ENCODE measurements around the gene TTC7B.

The TTC7B gene

GRCh38 chr14:90740946-90741681 lies 75.1 kb downstream of the TTC7B start:
- TF ChIP-seq, protein P1, sequence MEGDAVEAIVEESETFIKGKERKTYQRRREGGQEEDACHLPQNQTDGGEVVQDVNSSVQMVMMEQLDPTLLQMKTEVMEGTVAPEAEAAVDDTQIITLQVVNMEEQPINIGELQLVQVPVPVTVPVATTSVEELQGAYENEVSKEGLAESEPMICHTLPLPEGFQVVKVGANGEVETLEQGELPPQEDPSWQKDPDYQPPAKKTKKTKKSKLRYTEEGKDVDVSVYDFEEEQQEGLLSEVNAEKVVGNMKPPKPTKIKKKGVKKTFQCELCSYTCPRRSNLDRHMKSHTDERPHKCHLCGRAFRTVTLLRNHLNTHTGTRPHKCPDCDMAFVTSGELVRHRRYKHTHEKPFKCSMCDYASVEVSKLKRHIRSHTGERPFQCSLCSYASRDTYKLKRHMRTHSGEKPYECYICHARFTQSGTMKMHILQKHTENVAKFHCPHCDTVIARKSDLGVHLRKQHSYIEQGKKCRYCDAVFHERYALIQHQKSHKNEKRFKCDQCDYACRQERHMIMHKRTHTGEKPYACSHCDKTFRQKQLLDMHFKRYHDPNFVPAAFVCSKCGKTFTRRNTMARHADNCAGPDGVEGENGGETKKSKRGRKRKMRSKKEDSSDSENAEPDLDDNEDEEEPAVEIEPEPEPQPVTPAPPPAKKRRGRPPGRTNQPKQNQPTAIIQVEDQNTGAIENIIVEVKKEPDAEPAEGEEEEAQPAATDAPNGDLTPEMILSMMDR (IDR thresholded peaks at IDR 0.05), result no peak

- TF ChIP-seq, protein P1 (IDR thresholded peaks at IDR 0.05), result no peak
Measured at GRCh38 chr14:90740081-90740480, 76.1 kb downstream of the TTC7B start.

DNA sequence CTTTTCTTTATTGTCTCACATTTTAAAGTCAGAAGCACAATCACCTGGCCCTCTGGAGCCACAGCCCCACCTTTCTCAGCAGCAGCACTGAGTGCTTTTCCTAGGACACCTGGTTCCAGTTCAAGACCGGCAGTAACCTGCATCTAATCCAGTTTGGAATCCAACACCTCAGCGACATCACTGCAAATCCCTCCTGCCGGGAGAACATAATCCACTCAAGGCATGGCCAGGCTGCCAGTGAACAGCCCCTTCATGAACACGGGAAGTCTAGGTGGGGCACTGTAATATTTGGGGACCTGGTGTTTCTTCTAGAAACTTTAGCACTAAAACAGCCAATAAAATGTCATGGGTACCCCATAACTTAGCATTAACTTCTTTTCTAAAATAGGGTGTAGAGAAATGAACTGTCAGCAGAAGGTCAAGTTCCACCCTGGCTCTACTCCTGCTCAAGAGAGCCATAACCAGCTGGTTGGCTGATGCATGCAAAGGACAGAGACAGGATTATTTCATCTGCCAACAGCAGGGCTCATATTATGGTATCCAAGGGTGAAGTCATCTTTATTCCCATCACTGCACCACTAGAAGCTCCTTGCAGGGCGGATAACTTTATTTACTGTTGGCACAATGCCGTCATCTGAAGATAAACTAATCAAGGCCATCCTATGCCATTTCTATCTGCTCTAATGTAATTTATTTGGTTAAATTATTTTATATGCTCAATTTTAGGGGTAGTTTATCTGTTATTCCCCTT lies 76.7 kb downstream of the TTC7B start:
- TF ChIP-seq, protein P1 (IDR thresholded peaks at IDR 0.05), result no peak

- TF ChIP-seq, protein P1 (IDR thresholded peaks at IDR 0.05), result no peak
Measured at GRCh38 chr14:90733139-90733808, 83.0 kb downstream of the TTC7B start.

- TF ChIP-seq, protein P1 (IDR thresholded peaks at IDR 0.05), result no peak
Measured at GRCh38 chr14:90732718-90733117, 83.5 kb downstream of the TTC7B start.

- TF ChIP-seq, protein P1 (IDR thresholded peaks at IDR 0.05), result no peak
Measured at GRCh38 chr14:90732139-90732538, 84.1 kb downstream of the TTC7B start.

GRCh38 chr14:90731487-90731886 lies 84.7 kb downstream of the TTC7B start:
- TF ChIP-seq, protein P1 (IDR thresholded peaks at IDR 0.05), result no peak

All from LNCAP (cell line).